Stomach (tissue), 9 donors: ENCODE results near the gene SEC11A. TPM values are rescaled to one million over a fixed set of nuclear protein-coding genes. Genes with fewer than 3 reads are reported as not detected.
"Not testable (repeated sequence)": the region's sequence is repeated elsewhere in the genome, so short reads cannot be mapped to it uniquely, and the experiment has no call there.

Source experiments
- DNase-seq, 2 donors: peaks; one replicate each; pipeline versions ENCODE4 v3.0.0 to v3.0.0-alpha.2; 2013 to 2019
- H3K27ac ChIP-seq, 5 donors: fragments of 200-600 bp in 4 of 5; sonication (generic) in 4 of 5; one replicate each; pipeline ENCODE4 v1.5.1; 2013 to 2019; ENCODE audit warnings: mild to moderate bottlenecking in 1 of 5, moderate library complexity in 1 of 5
- H3K27me3 ChIP-seq, 3 donors: fragments of 200-600 bp; sonication (generic); one replicate each; pipeline ENCODE4 v1.5.1; 2017 to 2019; ENCODE audit warnings: mixed run types in 1 of 3
- H3K36me3 ChIP-seq, 4 donors: fragments of 200-600 bp; sonication (generic); 1 replicate in 3 of 4; 2 replicates in 1 of 4; pipeline ENCODE4 v1.5.1; 2016 to 2019
- H3K4me1 ChIP-seq, 4 donors: fragments of 200-600 bp; sonication (generic); one replicate each; pipeline ENCODE4 v1.5.1; 2016 to 2019
- H3K4me3 ChIP-seq, 4 donors: fragments of 200-600 bp; sonication (generic) in 3 of 4; one replicate each; pipeline ENCODE4 v1.5.1; 2016 to 2019; ENCODE audit warnings: mild to moderate bottlenecking in 1 of 4
- H3K9me3 ChIP-seq, 4 donors: fragments of 200-600 bp; sonication (generic); one replicate each; pipeline ENCODE4 v1.5.1; 2016 to 2019
- EP300 ChIP-seq: sonication (generic); formaldehyde crosslinking; IDR thresholded peaks from one replicate; pipeline ENCODE4 v1.6.1; 2017; ENCODE audit warnings: antibody characterized with exemption
- POLR2A ChIP-seq, 4 donors: fragments of 450-650 bp; IDR thresholded peaks; one replicate each; pipeline ENCODE4 v1.6.1; 2016; ENCODE audit warnings: antibody characterized with exemption in 4 of 4, control low read depth in 2 of 4, mild to moderate bottlenecking in 1 of 4, moderate library complexity in 1 of 4
- POLR2AphosphoS5 ChIP-seq, 3 donors: sonication (generic); formaldehyde crosslinking; IDR thresholded peaks; one replicate each; pipeline ENCODE4 v1.6.1; 2016; ENCODE audit warnings: antibody characterized with exemption in 3 of 3
- WGBS, 5 donors: extraction: QIAGEN DNeasy Blood & Tissue Kit in 3 of 5; methylation state at CpG; one replicate each; pipeline versions ENCODE4 v1.1.5 to v1.1.7; 2013 to 2018; 5-methylcytosine and 5-hydroxymethylcytosine counted together
- intact Hi-C: fragments of 100-400 bp; cut with DNase I; formaldehyde crosslinking; loops from one replicate; pipeline ENCODE4 v1.15.1; 2023; ENCODE audit warnings: low total_unique reads
- polyA plus RNA-seq, 3 donors: library from polyadenylated mRNA; stranded (reverse); fragments of 200-250 nt; gene quantifications; one replicate each; pipeline ENCODE4 v1.2.3, GENCODE V29; 2013
- total RNA-seq, 5 donors: library from RNA; depleted of rRNA; stranded (reverse); fragments of >200 nt; gene quantifications; one replicate each; pipeline versions ENCODE4 v1.1.0 to v1.2.3, GENCODE V29; 2014 to 2016
- TF ChIP-seq, protein P1 (sequence below), 7 experiments: fragments of 450-650 bp in 4 of 7; fragments of 200-600 bp in 3 of 7; sonication (generic) in 3 of 7; IDR thresholded peaks; one replicate each; pipeline ENCODE4 v1.5.1; 2016 to 2019; ENCODE audit warnings: antibody characterized with exemption in 7 of 7, control low read depth in 2 of 7, mild to moderate bottlenecking in 1 of 7
- donor health status: healthy with polysubstance abuse.
- donor health status: Bipolar disorder and iron deficiency.
- donor health status: healthy.

The SEC11A gene
- total and polyA plus RNA-seq, 8 donors: 24.3 to 186 (median 101) TPM

GRCh38 chr15:84697236-84697990 is 18.5 kb downstream of the SEC11A start:
- 8 to 28% (median 24%) methylated on average over 1 of the region's 1 CpG for WGBS, 5 donors
- no peak for DNase-seq
- H3K4me3 ChIP-seq: no peak overlapping the region
- H3K9me3 ChIP-seq: no peaks in the 10 kb centered on the region
- TF ChIP-seq EP300 (no peak), POLR2A (IDR thresholded peaks at IDR 0.05) (no peak), POLR2AphosphoS5 (IDR thresholded peaks at IDR 0.05) (no peak)
- TF ChIP-seq, protein P1, sequence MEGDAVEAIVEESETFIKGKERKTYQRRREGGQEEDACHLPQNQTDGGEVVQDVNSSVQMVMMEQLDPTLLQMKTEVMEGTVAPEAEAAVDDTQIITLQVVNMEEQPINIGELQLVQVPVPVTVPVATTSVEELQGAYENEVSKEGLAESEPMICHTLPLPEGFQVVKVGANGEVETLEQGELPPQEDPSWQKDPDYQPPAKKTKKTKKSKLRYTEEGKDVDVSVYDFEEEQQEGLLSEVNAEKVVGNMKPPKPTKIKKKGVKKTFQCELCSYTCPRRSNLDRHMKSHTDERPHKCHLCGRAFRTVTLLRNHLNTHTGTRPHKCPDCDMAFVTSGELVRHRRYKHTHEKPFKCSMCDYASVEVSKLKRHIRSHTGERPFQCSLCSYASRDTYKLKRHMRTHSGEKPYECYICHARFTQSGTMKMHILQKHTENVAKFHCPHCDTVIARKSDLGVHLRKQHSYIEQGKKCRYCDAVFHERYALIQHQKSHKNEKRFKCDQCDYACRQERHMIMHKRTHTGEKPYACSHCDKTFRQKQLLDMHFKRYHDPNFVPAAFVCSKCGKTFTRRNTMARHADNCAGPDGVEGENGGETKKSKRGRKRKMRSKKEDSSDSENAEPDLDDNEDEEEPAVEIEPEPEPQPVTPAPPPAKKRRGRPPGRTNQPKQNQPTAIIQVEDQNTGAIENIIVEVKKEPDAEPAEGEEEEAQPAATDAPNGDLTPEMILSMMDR (IDR thresholded peaks at IDR 0.05): no peak
- peaks cover 2 to 57% (median 32%) of the 10 kb centered on the region in 4 donors for H3K4me1 ChIP-seq
- H3K27me3 ChIP-seq: no peaks in the 10 kb centered on the region
- no peak overlapping the region for H3K27ac ChIP-seq
- H3K36me3 ChIP-seq: no peaks in the 10 kb centered on the region
- intact Hi-C loops: no loop called here

- H3K9me3 ChIP-seq: no peaks in the 10 kb centered on the region
- H3K4me1 ChIP-seq: peaks cover 0 to 51% (median 30%) of the 10 kb centered on the region in 4 donors
- no peak for DNase-seq
- intact Hi-C loops: no loop called here
- no peaks in the 10 kb centered on the region for H3K36me3 ChIP-seq
- 69 to 76% (median 74%) methylated on average over 4 of the region's 4 CpGs for WGBS, 5 donors
- TF ChIP-seq EP300 (no peak), POLR2AphosphoS5 (IDR thresholded peaks at IDR 0.05) (no peak), POLR2A (IDR thresholded peaks at IDR 0.05) (no peak)
- TF ChIP-seq, protein P1 (IDR thresholded peaks at IDR 0.05): no peak
- H3K27ac ChIP-seq: no peak overlapping the region
- no peaks in the 10 kb centered on the region for H3K27me3 ChIP-seq
- H3K4me3 ChIP-seq: no peak overlapping the region
These were observed 19.2 kb downstream of the SEC11A start for GRCh38 chr15:84696757-84697156.

DNA sequence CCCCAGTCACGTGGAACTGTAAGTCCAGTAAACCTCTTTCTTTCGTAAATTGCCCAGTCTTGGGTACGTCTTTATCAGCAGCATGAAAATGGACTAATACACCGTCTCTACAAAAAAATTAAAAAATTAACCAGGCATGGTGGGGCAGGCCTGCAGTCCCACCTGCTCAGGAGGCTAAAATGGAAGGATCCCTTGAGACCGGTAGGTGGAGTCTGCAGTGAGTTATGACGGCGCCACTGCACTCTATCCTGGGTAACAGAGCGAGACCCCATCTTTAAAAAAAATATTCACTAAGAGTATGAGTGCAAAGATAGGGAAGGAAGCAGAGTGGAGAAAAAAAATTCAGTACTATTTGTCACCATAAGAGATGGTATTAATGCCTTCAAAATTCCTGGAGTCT is 25.6 kb downstream of the SEC11A start:
- intact Hi-C loops: no loop called here
- Histone ChIP-seq H3K4me1 (peaks cover 0 to 6% (median 2%) of the 10 kb centered on the region in 4 donors), H3K4me3 (no peak overlapping the region), H3K27me3 (no peaks in the 10 kb centered on the region), H3K36me3 (peaks cover 8 to 60% (median 53%) of the 10 kb centered on the region in 4 donors), H3K9me3 (no peaks in the 10 kb centered on the region), H3K27ac (no peak overlapping the region)
- TF ChIP-seq EP300 (no peak), POLR2AphosphoS5 (IDR thresholded peaks at IDR 0.05) (no peak), POLR2A (IDR thresholded peaks at IDR 0.05) (no peak)
- TF ChIP-seq, protein P1 (IDR thresholded peaks at IDR 0.05): no peak
- 94 to 97% (median 96%) methylated on average over 8 of the region's 8 CpGs for WGBS, 5 donors
- DNase-seq: no peak

- no peak for DNase-seq
- no peaks in the 10 kb centered on the region for H3K9me3 ChIP-seq
- H3K4me3 ChIP-seq: no peak overlapping the region
- WGBS, 5 donors: 90 to 100% (median 93%) methylated on average over 3 to 4 of the region's 4 CpGs
- no peak overlapping the region for H3K27ac ChIP-seq
- no peaks in the 10 kb centered on the region for H3K27me3 ChIP-seq
- TF ChIP-seq, protein P1 (IDR thresholded peaks at IDR 0.05): no peak
- TF ChIP-seq POLR2A (IDR thresholded peaks at IDR 0.05) (no peak), POLR2AphosphoS5 (IDR thresholded peaks at IDR 0.05) (no peak), EP300 (no peak)
- peaks cover 0 to 6% (median 2%) of the 10 kb centered on the region in 4 donors for H3K4me1 ChIP-seq
- intact Hi-C loops: no loop called here
- H3K36me3 ChIP-seq: peaks cover 8 to 62% (median 53%) of the 10 kb centered on the region in 4 donors
These were observed 26.1 kb downstream of the SEC11A start for GRCh38 chr15:84689858-84690257.

- WGBS, 5 donors: 76 to 93% (median 92%) methylated on average over 7 of the region's 7 CpGs
- H3K9me3 ChIP-seq, H3K4me1 ChIP-seq, DNase-seq, intact Hi-C loops, H3K27ac ChIP-seq, H3K27me3 ChIP-seq, H3K4me3 ChIP-seq: not testable (repeated sequence)
- peaks cover 8 to 88% (median 75%) of the 10 kb centered on the region in 4 donors for H3K36me3 ChIP-seq
These were observed 29.5 kb downstream of the SEC11A start for GRCh38 chr15:84686446-84686845.
